ENCODE results near the gene GNS. TPM values are rescaled to one million over a fixed set of nuclear protein-coding genes. Genes with fewer than 3 reads are reported as not detected.

The GNS gene
- total and polyA plus RNA-seq, 4 donors = 27.8 to 78.6 (median 57.4) TPM

GRCh38 chr12:64694130-64695040 is 64.8 kb downstream of the GNS start:
- no peaks in the 10 kb centered on the region for H3K4me1 ChIP-seq (ENCODE audit: control insufficient read depth in 4 of 4, insufficient read depth in 4 of 4, low read length in 3 of 4)
- H3K9ac ChIP-seq (ENCODE audit: low read depth in 1 of 2, low read length in 2 of 2) = no peak overlapping the region
- H3K36me3 ChIP-seq (ENCODE audit: control insufficient read depth in 4 of 4, insufficient read depth in 3 of 4, low read depth in 1 of 4, low read length in 3 of 4) = peaks cover 3 to 4% (median 4%) of the 10 kb centered on the region in 4 donors
- DNase-seq (ENCODE audit: low spot score) = no peak
- 88% methylated on average over 18 of the region's 18 CpGs for WGBS
- H3K9me3 ChIP-seq (ENCODE audit: control insufficient read depth in 4 of 4, low read length in 3 of 4) = no peaks in the 10 kb centered on the region
- TF ChIP-seq, protein P1, sequence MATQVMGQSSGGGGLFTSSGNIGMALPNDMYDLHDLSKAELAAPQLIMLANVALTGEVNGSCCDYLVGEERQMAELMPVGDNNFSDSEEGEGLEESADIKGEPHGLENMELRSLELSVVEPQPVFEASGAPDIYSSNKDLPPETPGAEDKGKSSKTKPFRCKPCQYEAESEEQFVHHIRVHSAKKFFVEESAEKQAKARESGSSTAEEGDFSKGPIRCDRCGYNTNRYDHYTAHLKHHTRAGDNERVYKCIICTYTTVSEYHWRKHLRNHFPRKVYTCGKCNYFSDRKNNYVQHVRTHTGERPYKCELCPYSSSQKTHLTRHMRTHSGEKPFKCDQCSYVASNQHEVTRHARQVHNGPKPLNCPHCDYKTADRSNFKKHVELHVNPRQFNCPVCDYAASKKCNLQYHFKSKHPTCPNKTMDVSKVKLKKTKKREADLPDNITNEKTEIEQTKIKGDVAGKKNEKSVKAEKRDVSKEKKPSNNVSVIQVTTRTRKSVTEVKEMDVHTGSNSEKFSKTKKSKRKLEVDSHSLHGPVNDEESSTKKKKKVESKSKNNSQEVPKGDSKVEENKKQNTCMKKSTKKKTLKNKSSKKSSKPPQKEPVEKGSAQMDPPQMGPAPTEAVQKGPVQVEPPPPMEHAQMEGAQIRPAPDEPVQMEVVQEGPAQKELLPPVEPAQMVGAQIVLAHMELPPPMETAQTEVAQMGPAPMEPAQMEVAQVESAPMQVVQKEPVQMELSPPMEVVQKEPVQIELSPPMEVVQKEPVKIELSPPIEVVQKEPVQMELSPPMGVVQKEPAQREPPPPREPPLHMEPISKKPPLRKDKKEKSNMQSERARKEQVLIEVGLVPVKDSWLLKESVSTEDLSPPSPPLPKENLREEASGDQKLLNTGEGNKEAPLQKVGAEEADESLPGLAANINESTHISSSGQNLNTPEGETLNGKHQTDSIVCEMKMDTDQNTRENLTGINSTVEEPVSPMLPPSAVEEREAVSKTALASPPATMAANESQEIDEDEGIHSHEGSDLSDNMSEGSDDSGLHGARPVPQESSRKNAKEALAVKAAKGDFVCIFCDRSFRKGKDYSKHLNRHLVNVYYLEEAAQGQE (IDR thresholded peaks at IDR 0.05) = no peak
- TF ChIP-seq HNF4G (IDR thresholded peaks at IDR 0.05) (no peak), MAX (IDR thresholded peaks at IDR 0.05) (no peak), YY1 (IDR thresholded peaks at IDR 0.05) (no peak), RXRA (IDR thresholded peaks at IDR 0.05) (no peak), NR2F2 (IDR thresholded peaks at IDR 0.05) (no peak), RAD21 (IDR thresholded peaks at IDR 0.05) (no peak), JUND (IDR thresholded peaks at IDR 0.05) (no peak), ATF3 (IDR thresholded peaks at IDR 0.05) (no peak), ZBTB33 (IDR thresholded peaks at IDR 0.05) (no peak), FOXA2 (IDR thresholded peaks at IDR 0.05) (no peak)
- no peak overlapping the region for H3K4me3 ChIP-seq (ENCODE audit: low read depth in 1 of 3, low read length in 3 of 3)
- no peaks in the 10 kb centered on the region for H3K27me3 ChIP-seq (ENCODE audit: control insufficient read depth in 4 of 4, insufficient read depth in 4 of 4, low read length in 3 of 4)
- H3K27ac ChIP-seq (ENCODE audit: low read depth in 1 of 2, low read length in 2 of 2) = no peak overlapping the region

DNA sequence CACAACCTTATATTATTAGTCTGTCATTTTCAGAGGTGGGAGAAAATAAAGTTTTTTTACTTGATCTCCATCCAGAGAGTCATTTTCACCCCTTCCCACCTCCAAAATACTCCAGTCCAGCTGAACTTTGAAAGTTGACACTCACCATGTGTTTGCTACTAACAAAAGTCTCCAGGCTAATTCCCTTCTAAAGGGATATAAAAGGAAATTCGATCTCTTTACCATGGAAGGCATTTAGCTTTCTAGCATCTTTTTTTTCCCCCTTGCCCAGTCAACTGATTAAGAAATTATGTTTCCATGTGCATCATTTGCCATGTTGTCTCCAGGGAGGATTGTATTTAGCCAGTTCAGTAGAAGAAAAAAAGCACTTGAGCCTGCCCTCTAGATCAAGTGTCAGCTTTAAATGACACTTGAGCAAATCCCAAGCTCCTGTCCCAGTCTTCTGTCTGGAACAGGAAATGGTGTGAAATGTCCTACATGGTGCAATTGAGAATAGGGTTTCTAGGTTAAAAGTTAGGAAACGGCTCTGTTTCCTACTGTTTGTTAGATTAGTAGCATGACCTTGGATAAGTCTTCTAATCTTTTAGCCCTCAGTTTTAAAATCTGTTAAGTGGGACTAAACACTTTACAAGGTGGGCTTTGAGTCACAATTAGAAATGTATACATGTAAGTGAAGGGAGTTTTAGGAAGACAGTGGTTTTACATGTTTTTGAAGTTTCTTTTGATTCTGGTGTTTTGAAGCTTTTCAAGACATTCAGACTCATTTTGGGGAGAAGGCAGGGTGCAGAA is 67.2 kb downstream of the GNS start:
- H3K9me3 ChIP-seq (ENCODE audit: control insufficient read depth in 4 of 4, low read length in 3 of 4) = no peaks in the 10 kb centered on the region
- H3K27me3 ChIP-seq (ENCODE audit: control insufficient read depth in 4 of 4, insufficient read depth in 4 of 4, low read length in 3 of 4) = no peaks in the 10 kb centered on the region
- H3K4me3 ChIP-seq (ENCODE audit: low read depth in 1 of 3, low read length in 3 of 3) = no peak overlapping the region
- H3K36me3 ChIP-seq (ENCODE audit: control insufficient read depth in 4 of 4, insufficient read depth in 3 of 4, low read depth in 1 of 4, low read length in 3 of 4) = peaks cover 3 to 6% (median 4%) of the 10 kb centered on the region in 4 donors
- TF ChIP-seq RXRA (IDR thresholded peaks at IDR 0.05) (no peak), YY1 (IDR thresholded peaks at IDR 0.05) (no peak), SP1 (IDR thresholded peaks at IDR 0.05) (no peak), TAF1 (conservative IDR thresholded peaks at IDR 0.05) (no peak), ZBTB33 (IDR thresholded peaks at IDR 0.05) (no peak), NR2F2 (IDR thresholded peaks at IDR 0.05) (no peak), JUND (IDR thresholded peaks at IDR 0.05) (no peak), ATF3 (IDR thresholded peaks at IDR 0.05) (no peak), FOXA2 (IDR thresholded peaks at IDR 0.05) (no peak)
- no peak overlapping the region for H3K9ac ChIP-seq (ENCODE audit: low read depth in 1 of 2, low read length in 2 of 2)
- no peak for DNase-seq (ENCODE audit: low spot score)
- no peaks in the 10 kb centered on the region for H3K4me1 ChIP-seq (ENCODE audit: control insufficient read depth in 4 of 4, insufficient read depth in 4 of 4, low read length in 3 of 4)
- WGBS = 55% methylated on average over 2 of the region's 2 CpGs
- H3K27ac ChIP-seq (ENCODE audit: low read depth in 1 of 2, low read length in 2 of 2) = no peak overlapping the region

All from liver (tissue), 9 donors.